Ishikawa (cell line): ENCODE measurements around the gene PSMF1.

Experiments
- TEAD4 ChIP-seq: IDR thresholded peaks from 2 replicates; pipeline ENCODE4 v1.6.1; 2012
- YY1 ChIP-seq: IDR thresholded peaks from 2 replicates; pipeline ENCODE4 v1.6.1; 2012; ENCODE audit warnings: low read depth

DNA sequence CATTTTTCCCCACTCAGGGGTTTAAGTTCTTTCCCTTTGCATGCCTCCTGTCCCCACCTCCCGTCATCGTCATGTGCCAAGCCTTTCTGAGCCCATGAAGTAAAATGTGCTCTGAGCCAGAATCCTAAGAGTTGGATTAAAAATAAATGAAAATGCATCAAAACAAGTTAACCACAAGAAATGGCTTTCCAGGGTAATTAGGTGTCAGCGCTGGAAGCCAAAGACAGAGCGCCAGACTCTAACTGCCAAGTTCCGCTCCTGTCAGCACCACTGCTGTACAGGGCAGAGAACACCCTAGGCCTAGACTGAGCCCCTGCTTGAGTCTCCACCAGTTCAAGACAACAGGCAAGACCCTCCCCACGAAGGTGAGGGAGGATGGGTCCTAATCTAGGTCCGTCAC is 79.4 kb downstream of the PSMF1 start:
- TF ChIP-seq TEAD4: no peak
- TF ChIP-seq YY1: no peak
